Measurements from ENCODE around the gene NT5C2.

Gene NT5C2

GRCh38 chr10:103111031-103111917 is 81.8 kb downstream of the NT5C2 start:
- Histone ChIP-seq H3K9me3 (ENCODE audit: severe bottlenecking) (no peaks in the 10 kb centered on the region), H3K27me3 (ENCODE audit: insufficient read depth, low read depth, severe bottlenecking) (no peaks in the 10 kb centered on the region), H3K4me3 (ENCODE audit: low read depth, low read length) (no peak overlapping the region), H3K36me3 (no peaks in the 10 kb centered on the region), H3K27ac (no peak overlapping the region)
- no peak for TF ChIP-seq CTCF (IDR thresholded peaks at IDR 0.05; ENCODE audit: low read depth, low read length)
- DNase-seq, result no peak

GRCh38 chr10:103110407-103110806 is 82.7 kb downstream of the NT5C2 start:
- H3K27ac ChIP-seq, result no peak overlapping the region
- peaks cover 3% of the 10 kb centered on the region for H3K36me3 ChIP-seq
- no peaks in the 10 kb centered on the region for H3K27me3 ChIP-seq (ENCODE audit: insufficient read depth, low read depth, severe bottlenecking)

DNA sequence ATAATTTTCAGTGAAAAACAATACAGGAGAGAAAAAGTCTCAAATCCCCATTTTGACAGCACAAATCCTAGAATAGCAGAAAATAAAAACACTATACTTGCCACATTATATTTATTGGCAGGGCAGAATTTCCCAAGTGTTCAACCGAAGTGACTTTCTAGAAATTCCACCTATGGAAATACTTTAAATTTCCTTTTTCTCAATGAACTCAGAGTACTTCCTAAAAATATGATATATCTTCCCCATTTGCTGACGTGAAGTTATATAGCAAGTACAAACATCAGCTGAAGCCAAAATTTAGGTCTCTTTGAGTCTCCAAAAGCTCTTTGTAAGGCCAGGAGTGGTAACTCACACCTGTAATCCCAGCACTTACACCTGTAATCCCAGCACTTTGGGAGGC is 83.3 kb downstream of the NT5C2 start:
- no peak for DNase-seq
- TF ChIP-seq CTCF (IDR thresholded peaks at IDR 0.05; ENCODE audit: low read depth, low read length), result no peak
- no peak overlapping the region for H3K4me3 ChIP-seq (ENCODE audit: low read depth, low read length)
- peaks cover 4% of the 10 kb centered on the region for H3K36me3 ChIP-seq
- H3K9me3 ChIP-seq (ENCODE audit: severe bottlenecking), result no peaks in the 10 kb centered on the region
- no peaks in the 10 kb centered on the region for H3K27me3 ChIP-seq (ENCODE audit: insufficient read depth, low read depth, severe bottlenecking)
- H3K27ac ChIP-seq, result no peak overlapping the region

More at GRCh38 chr10:103110407-103110806, 82.7 kb downstream of the NT5C2 start:
- H3K4me3 ChIP-seq (ENCODE audit: low read depth, low read length), result no peak overlapping the region
- H3K9me3 ChIP-seq (ENCODE audit: severe bottlenecking), result no peaks in the 10 kb centered on the region
- DNase-seq, result no peak
- TF ChIP-seq CTCF (IDR thresholded peaks at IDR 0.05; ENCODE audit: low read depth, low read length), result no peak

DNA sequence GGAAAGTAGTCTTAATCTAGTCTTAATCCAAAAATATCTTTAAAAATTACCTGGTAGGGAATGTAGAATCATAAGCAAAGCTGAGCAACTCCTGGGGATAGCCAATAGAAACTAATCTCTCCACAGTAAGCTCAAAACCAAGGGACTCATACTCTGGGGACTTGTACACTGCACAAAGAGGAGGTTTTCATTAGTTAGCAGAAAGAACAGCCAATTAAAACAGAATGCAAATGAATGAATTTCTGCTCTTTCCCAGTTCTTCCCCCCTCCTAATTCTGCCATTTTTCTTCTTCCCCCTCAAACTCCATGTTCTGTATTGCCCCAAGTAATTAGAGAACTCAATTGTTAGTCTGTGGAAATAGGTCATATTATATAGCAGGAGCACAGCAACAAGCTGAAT is 86.5 kb downstream of the NT5C2 start:
- Histone ChIP-seq H3K9me3 (ENCODE audit: severe bottlenecking) (no peaks in the 10 kb centered on the region), H3K4me3 (ENCODE audit: low read depth, low read length) (no peak overlapping the region), H3K36me3 (peaks cover 7% of the 10 kb centered on the region), H3K27ac (no peak overlapping the region), H3K27me3 (ENCODE audit: insufficient read depth, low read depth, severe bottlenecking) (no peaks in the 10 kb centered on the region)
- DNase-seq, result no peak
- TF ChIP-seq CTCF (IDR thresholded peaks at IDR 0.05; ENCODE audit: low read depth, low read length), result no peak

- no peak for TF ChIP-seq CTCF (IDR thresholded peaks at IDR 0.05; ENCODE audit: low read depth, low read length)
- no peak for DNase-seq
- Histone ChIP-seq H3K36me3 (peaks cover 13% of the 10 kb centered on the region), H3K27ac (no peak overlapping the region), H3K9me3 (ENCODE audit: severe bottlenecking) (no peaks in the 10 kb centered on the region), H3K27me3 (ENCODE audit: insufficient read depth, low read depth, severe bottlenecking) (no peaks in the 10 kb centered on the region), H3K4me3 (ENCODE audit: low read depth, low read length) (no peak overlapping the region)
Measured at GRCh38 chr10:103105462-103105861, 87.6 kb downstream of the NT5C2 start.

All from WERI-Rb-1 (cell line).